ENCODE data around the gene MCFD2.

- TF ChIP-seq EZH2 (IDR thresholded peaks at IDR 0.05; ENCODE audit: low read length) (no peak), CTCF (optimal IDR thresholded peaks at IDR 0.05 in 1 of 3, IDR thresholded peaks at IDR 0.05 in 1 of 3, conservative IDR thresholded peaks at IDR 0.05 in 1 of 3; ENCODE audit: extremely low read depth in 1 of 3, insufficient read depth in 2 of 3, low read length in 3 of 3) (no peak)
These were observed 42.9 kb upstream of the MCFD2 start for GRCh38 chr2:46958431-46959017.
